Measurements from ENCODE around the gene FBXL17.

Gene FBXL17

GRCh38 chr5:108381954-108382783 lies at the start of gene FBXL17:
Gene FBXL17 (minus strand): TSS chr5:108382098.
- TF ChIP-seq CTCF (IDR thresholded peaks at IDR 0.05; ENCODE audit: insufficient read depth, missing control alignments), result no peak
- FAIRE-seq (no peak), DNase-seq (ENCODE audit: insufficient read length, low spot score) (peak; percentile 46)

GRCh38 chr5:108430931-108431608 lies 49.2 kb upstream of the FBXL17 start:
- no peak for FAIRE-seq
- TF ChIP-seq CTCF (IDR thresholded peaks at IDR 0.05; ENCODE audit: insufficient read depth, missing control alignments), result no peak
- no peak for DNase-seq (ENCODE audit: insufficient read length, low spot score)

- no peak for TF ChIP-seq CTCF (IDR thresholded peaks at IDR 0.05; ENCODE audit: insufficient read depth, missing control alignments)
- no peak for FAIRE-seq
- DNase-seq (ENCODE audit: insufficient read length, low spot score), result no peak
Observed at GRCh38 chr5:108421713-108422112, 39.8 kb upstream of the FBXL17 start.

- DNase-seq (ENCODE audit: insufficient read length, low spot score), result no peak
- FAIRE-seq, result no peak
- no peak for TF ChIP-seq CTCF (IDR thresholded peaks at IDR 0.05; ENCODE audit: insufficient read depth, missing control alignments)
Observed at GRCh38 chr5:108420755-108421154, 38.9 kb upstream of the FBXL17 start.

- FAIRE-seq, result no peak
- no peak for TF ChIP-seq CTCF (IDR thresholded peaks at IDR 0.05; ENCODE audit: insufficient read depth, missing control alignments)
Observed at GRCh38 chr5:108420158-108420557, 38.3 kb upstream of the FBXL17 start.

GRCh38 chr5:108418197-108418596 lies 36.3 kb upstream of the FBXL17 start:
- FAIRE-seq, result no peak
- TF ChIP-seq CTCF (IDR thresholded peaks at IDR 0.05; ENCODE audit: insufficient read depth, missing control alignments), result no peak
- no peak for DNase-seq (ENCODE audit: insufficient read length, low spot score)

More at GRCh38 chr5:108420158-108420557, 38.3 kb upstream of the FBXL17 start:
- DNase-seq (ENCODE audit: insufficient read length, low spot score), result no peak

Measured in D721Med (cell line).